Muscle of arm (tissue), 12 donors: ENCODE measurements around the gene BIRC2. TPM values are rescaled to one million over a fixed set of nuclear protein-coding genes. Genes with fewer than 3 reads are reported as not detected.
"Not testable (repeated sequence)": the region's sequence is repeated elsewhere in the genome, so short reads cannot be mapped to it uniquely, and the experiment has no call there.

Experiments used
- DNase-seq: peaks from one replicate; pipeline ENCODE4 v3.0.0-alpha.2; 2013
- polyA plus RNA-seq, 12 donors: library from polyadenylated mRNA; unstranded; fragments of 120-200 nt; gene quantifications; one replicate each; pipeline ENCODE4 v1.2.1, GENCODE V29; 2013; ENCODE audit not compliant: insufficient read length in 12 of 12

Gene BIRC2
- polyA plus RNA-seq, 12 donors = 37.5 to 63.8 (median 51.8) TPM; not detected in 1

DNA sequence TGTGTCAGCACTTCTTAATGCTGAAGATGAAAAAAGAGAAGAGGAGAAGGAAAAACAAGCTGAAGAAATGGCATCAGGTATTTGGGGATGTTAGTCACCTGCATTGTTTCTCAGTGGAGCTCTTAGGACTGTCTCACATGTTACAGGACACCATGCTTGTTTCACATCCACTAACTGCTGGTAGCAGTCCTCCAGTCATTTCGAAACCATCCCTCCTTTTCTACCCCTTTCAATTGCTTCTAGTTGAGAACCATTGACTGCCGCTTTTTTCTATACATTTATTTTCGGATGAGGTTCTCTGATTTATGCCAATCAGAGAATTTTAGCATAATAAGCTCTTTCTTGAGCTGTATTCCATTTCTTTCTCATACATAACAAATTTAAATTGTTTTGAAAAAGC is 21.5 kb downstream of the BIRC2 start:
- DNase-seq = no peak

DNA sequence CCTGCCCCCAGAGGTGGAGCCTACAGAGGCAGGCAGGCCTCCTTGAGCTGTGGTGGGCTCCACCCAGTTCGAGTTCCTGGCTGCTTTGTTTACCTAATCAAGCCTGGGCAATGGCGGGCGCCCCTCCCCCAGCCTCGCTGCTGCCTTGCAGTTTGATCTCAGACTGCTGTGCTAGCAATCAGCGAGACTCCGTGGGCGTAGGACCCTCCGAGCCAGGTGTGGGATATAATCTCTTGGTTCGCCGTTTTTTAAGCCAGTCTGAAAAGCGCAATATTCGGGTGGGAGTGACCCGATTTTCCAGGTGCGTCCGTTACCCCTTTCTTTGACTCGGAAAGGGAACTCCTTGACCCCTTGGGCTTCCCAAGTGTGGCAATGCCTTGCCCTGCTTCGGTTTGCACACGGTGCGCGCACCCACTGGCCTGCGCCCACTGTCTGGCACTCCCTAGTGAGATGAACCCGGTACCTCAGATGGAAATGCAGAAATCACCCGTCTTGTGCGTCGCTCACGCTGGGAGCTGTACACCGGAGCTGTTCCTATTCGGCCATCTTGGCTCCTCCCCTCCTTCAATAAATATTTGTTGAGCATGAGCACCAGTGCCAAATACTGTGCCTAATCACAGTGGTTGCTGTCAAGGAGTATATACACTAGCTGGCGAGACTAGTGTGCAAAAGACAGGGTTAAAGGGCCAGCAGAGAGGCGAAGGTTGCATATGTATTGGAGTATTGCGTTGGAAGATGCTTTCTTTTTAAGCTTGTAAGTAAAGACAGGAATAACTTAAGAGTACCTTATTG is 27.8 kb downstream of the BIRC2 start:
- DNase-seq = not testable (repeated sequence)

DNA sequence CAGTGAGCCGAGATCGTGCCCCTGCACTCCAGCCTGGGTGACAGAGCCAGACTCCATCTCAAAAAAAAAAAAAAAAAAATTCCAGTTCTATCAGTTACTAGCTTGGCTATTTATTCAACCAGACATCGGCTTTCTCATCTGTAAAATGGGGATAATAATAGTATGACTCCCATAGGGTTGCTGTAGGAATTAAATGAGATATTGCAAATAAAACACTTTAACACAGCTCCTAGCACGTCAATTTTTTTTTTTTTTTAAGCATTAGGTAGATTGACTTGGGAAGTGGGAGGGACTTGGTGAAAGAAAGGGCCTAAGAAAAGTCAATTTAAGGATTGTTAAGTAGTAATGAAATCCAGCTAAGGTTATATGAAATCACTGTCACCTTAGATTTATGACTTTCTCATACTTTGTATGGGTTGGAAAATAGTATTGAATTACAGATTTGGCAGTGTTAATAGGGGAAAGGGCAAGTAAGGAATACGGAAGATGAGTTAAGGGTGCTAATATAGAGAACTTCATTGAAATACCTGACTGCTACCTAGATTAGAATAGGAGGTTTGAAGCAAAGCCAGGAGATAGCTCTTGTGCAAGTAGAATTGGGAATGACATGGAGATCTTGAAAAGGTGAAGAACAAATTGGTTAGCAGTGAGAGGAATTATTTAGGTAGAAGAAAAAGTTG is 28.8 kb downstream of the BIRC2 start:
- DNase-seq = no peak

DNA sequence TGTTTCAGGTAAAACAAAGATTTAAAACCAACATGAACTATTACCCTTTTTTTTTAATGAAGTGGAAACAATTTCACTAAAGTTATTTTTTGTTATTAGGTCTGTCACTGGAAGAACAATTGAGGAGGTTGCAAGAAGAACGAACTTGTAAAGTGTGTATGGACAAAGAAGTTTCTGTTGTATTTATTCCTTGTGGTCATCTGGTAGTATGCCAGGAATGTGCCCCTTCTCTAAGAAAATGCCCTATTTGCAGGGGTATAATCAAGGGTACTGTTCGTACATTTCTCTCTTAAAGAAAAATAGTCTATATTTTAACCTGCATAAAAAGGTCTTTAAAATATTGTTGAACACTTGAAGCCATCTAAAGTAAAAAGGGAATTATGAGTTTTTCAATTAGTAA is 30.9 kb downstream of the BIRC2 start:
- DNase-seq = no peak

DNA sequence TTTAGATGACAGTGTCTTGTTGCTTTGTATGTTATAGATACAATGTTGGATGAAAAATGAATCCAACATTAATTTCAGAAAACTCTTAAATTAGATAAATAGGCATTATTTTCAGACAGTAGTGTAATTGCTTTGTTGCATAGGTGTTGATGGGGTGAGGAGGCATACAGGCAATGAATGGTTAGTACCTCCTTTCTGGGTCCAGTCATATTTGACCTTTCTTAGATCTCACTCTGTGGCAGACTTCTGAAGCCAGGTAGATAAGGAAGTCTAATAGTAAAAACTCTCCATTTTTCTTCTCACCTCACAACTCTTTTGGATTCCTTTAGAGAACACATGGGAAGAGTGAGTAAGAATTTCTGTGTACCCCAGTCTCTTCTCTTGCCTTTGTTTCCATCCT is 31.8 kb downstream of the BIRC2 start:
- DNase-seq = no peak

DNA sequence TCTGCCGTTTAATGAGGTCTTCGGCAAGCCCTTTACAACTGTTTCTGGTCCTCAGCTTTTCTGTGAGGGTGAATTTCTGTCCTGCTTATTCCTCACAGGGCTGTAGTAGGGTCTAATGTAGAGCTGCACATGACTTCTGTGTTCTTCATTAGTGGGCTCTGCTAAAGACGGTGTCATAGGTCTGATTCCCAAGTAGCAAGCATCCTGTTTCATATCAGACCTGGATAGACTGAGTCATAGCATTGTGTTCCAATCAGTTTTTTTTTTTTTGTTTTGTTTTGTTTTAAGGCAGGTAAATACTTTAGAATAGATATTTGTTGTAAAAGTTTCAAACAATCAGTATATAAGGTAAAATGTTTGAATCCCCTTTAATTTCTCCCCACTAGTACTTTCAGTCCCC is 35.4 kb downstream of the BIRC2 start:
- no peak for DNase-seq

DNA sequence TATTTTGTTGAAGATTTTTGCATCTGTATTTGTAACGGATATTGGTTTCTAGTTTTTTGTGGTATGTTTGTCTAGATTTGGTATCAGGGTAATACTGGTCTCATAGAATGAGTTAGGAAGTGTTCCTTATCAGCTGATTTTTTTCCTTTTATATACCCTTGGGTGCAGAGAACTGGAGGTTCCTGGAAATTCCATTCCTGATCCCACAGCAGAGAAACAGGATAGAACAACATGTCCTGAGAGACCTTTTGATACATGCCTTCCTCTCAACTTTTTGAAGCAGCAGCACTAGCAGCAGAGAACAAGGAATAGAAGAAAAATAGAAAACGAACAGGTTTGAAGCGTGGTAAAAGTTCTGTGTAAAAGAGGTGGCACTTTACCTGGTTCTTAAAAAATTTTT is 36.8 kb downstream of the BIRC2 start:
- DNase-seq = no peak

DNA sequence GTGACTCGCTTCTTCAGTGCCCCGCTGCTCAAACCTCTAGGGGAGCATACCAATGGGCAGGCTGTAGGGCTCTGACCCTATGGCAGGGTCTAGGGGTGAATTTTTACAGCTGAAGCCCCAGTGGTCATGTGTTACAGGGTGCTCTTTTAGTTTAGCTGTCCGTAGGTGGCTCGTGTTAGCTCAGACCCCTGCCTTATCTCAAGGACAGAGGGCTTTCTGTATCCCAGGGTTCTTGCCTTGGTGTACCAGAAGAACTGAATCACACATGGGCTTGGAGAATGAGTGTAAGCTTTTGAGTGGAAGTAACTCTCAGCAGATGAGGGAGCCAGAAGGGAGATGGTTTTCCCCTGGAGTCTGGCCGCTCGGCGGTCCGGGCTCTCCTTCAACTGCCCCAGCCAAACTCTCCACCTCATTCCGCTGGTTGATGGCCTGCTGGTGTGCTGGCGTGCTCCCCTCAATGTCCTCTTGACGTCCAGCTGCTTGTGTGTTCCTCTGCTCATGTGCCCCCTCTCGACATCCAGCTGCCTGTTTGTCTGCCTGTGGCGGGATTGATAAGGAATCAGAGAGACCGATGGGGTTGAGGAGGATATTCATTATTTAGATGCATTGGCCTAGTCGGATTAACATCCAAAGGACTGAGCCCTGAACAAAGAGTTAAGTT is 37.5 kb downstream of the BIRC2 start:
- DNase-seq = no peak

DNA sequence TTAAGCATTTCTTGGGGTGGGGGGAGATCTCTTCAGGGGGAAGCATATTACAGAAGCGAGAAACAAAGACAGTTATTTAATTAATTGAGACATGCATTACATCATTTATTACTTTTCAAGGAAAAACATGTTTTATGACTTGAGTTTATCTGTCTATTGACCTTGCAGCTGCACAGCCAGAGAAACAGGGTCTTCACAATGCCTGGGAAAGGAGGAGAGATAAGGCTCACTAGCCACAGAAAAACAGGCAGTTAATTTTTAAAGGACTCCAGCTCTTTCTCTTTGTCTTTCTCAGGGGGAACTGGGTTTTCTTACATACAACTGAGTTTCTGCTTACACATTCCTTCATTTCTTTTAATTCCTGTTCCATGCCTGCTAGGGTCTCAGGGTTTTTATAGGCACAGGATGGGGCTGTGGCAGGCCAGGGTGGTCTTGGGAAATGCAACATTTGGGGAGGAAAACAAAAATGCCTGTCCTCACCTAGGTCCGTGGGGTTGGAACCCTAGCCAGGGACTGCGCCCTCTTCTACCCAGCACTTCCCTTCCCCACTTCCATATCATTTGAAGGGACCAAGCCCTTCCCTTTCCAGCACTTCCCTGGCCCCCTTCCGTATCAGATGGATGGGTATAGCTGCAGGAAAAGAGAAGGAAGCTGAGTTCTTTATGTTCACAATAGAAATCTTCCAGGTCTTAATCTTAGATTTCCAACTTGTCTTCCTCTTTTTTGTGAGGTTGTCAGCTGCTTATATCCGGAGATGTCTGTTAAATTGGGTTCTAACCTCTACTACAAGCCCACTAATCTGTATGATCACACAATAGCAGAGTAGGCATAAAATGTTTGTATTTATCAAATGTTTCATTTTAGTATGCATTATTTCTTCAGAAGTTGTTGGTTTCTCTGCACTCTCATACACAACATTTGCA is 38.3 kb downstream of the BIRC2 start:
- DNase-seq = no peak

DNA sequence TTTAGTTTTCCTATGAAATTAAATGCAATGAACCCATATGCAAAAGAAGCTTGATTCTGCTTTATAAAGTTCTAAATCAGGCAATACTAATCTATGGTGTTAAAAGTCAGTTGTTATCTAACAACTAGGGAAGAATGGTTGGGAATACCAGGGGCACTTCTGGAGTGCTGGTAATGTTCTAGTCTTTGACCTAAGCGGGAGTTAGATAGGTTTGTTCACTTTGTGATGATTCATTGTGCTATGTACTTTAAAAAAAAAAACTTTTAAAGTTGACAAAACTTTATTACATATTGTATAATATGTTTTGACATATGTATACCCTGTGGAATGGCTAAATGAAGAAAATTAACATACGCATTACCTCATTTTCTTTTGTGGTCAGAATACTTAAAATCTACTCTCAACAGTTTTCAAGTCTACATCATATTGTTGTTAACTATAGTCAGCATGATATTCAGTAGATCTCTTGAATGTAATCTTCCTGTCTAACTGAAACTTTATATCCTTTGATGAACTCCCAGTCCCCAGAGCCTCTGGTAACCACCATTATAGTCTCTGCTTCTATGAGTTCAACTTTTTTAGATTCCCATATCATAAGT is 39.2 kb downstream of the BIRC2 start:
- DNase-seq = no peak

DNA sequence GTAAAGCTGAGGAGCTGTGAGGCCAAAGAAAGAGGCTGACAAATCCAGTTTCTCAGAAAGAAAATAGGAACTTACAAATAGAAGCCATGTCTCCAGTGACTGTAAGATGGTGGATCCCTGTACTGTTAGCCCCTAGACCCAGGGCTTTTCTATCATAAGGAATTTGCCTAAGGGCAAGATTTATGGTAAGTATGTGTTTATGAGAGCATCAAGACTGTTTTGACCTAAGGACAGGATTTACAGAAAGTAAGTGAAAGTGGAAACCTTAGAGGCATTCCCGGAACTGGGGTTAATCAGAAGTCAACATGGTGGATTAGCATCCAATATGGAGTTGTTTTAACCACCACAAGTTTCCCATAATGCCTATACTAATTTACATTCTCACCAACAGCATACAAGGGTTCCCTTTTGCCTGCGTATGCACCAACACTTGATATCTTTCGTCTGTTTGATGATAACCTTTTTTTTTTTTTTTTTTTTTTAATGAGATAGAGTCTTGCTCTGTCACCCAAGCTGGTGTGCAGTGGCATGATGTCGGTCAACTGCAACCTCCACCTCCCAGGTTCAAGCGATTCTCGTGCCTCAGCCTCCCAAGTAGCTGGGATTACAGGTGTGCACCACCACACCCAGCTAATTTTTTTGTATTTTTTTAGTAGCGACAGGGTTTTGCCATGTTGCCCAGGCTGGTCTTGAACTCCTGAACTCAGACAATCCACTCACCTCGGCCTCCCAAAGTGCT is 40.2 kb downstream of the BIRC2 start:
- DNase-seq = no peak

DNA sequence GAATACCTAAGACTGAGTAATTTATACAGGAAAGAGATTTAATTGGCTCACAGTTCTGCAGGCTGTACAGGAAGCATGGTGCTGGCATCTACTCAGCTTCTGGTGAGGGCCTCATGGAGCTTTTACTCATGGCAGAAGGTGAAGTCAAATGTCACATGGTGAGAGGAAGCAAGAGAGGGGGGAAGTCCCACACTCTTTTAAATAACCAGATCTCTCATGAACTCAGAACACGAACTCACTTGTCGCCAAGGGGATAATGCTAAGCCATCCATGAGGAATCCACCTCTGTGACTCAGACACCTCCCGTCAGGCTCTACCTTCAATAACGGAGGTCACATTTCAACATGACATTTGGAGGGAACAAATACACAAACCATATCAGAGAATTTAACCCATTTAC is 42.2 kb downstream of the BIRC2 start:
- no peak for DNase-seq

DNA sequence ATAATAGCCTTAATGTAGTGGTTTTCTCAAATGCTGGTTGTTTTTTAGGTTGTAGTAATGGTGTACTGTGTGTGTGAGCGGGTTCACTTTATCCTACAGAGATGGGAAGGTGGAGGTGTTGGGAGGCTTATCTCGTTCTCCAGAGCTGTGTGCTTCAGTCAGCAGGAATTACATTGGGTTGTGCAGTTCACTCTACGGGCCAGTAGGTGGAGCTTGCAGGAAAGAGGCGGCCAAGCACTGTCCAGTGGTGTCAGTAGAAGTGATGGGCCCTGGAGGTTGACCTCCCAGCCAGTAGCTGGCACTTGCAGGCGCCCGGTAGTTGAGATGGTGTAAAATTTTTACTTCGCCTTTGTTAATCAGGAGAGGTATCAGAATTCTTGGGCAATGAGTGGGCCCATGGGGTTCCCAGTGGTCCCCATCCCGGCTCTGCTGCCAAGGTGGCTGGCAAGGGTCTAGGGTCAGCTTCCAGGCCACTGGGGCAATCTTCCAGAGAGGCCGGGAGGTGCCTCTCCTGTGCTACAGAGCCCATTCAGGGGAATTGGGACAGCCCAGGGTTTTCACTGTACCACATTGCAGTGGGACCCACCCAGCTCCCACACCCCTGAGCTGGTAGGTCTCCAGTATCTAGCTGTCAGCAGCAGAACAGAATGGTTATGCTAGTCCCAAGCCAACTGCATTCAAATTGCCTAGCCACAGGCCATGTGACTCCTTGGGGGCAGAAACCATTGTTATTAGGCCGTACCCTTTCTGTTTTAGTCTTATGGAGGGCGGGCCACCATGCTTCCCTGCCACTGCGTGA is 43.9 kb downstream of the BIRC2 start:
- DNase-seq = peak; percentile 16

DNA sequence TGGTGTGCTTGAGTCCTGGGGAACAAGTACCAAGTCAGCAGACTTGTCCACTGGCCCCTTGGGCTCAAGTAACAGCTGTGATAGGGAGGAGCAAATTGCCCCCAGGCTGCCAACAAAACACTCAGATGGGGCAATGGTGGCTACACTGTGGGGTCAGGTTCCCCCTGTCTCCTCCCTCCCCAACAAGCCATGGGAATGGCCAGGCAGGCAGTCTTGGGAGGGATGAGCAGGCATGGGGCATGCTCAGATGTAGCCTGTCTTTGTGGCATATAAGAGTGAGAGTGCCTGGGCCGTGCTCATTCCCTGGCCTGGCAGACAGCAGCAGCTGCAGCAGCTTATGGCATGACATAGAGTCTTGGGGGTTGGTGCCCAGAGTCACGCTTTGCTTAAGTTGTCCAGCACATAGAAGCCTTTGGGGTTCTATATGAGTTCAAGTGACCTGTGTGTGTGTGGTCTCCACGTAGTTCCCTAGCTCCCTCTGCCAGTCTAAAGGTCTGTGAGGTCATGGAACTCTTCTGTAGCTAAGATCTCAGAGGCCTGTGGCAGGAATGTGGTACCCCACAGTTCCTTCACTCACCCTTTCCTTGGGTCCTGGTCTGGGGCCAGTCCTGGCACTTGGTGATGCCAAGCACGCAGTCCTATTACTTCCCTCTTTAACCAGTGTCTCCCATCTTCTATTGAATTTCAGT is 44.7 kb downstream of the BIRC2 start:
- DNase-seq = no peak

DNA sequence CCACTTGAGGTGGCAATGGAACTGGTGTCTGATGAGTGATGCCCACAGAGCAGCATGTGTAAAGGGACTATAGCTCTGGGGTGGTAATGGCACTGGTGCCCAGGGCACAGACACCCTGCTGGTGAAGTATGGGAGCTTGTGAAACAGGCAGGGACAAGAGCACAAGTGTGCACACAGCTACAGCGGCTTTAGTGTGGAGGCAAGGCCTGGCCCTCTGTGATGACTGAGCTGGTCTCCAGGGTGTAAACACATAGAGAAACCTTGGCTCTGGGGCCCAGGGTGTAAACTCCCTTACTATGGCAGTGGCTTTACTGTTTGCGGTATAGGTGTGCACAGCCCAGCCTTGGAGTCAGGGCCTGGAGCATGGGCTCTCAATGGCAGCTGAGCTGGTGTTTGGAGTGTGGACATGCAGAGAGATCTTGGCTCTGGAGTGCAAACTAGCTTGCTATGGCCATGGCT is 46.3 kb downstream of the BIRC2 start:
- DNase-seq = no peak

DNA sequence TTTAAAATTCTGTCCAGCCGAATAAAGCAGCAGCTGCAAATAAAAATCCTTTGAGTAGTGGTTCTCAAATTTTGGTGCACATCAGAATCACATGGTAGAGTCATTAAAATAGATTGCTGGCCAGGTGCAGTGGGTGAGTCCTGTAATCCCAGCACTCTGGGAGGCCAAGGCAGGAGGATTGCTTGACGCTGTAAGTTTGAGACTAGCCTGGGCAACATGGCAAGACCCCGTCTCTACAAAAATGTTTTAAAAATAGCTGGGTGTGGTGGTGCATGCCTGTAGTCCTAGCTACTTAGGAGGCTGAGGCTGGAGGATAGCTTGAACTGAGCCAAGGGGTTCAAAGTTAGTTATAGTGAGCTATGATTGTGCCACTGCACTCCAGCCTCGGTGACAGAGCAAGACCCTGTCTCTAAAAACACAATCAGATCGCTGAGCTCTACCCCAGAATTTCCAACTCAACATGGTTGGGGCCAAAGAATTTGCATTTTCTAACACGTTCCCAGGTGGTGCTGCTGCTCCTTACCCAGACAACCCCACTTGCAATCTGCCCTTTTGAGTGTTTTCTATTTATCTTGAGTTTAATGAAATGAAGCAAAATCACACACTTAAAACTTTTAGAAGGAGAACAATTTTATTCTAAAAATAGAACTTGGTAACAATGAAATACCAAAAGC is 48.8 kb downstream of the BIRC2 start:
- DNase-seq = no peak

DNA sequence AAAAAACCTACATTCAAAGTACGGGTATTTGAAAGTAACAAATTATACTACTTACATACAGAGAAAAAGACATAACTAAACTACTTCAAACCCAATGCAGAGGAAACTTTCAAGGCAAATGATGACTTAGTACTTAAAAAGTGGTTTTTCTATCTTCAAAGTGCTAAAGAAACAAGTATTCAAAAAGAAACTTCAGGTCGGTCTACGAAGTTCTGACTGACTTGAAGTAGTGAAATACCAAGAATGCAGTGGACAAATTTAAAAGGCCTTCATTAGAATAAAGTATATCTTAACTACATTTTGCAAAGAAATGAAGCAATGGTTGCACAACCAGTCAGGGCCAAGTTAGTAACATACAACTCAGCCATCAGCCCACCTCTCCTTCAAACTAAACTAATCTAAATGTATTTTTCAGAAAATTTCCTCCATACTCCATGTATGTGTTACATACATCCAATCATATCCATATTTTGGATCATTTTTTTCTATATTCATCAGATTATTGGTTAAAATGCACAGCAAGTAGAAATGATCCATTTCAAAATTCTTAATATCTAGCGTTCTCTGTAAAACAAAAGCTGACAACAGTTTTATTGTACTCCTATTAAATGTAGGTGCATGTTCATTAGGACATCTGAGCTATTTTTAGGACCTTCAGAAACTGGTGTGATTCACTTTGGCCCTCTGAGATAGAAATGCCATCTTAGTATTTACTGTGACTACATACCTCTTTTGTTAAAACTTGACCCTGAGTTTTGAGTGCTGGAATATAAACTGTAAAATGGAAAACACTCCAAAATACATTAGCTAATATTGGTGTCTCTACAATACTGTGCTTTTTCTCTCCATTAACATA is 49.9 kb downstream of the BIRC2 start:
- DNase-seq = no peak

DNA sequence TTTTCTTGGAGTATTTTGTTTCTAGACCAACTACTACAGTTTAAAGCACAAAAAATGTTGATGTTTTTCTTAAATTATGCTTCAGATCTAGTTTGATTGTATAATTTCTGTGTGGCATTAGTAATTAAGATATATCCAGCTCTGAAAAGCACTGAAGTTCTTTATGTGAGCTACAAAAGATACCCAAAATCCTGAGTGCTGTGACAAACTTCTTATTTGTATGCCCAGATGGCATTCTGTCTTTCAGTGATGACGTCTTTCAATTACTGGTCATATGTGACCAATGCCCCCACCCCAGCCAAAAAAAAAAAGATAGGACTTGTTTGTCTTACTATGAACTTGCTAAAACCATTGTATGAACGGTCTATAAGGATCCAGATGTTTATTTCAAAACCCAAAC is 51.3 kb downstream of the BIRC2 start:
- no peak for DNase-seq
